ENCODE data around the gene IER2.
"Not testable (repeated sequence)": the region's sequence is repeated elsewhere in the genome, so short reads cannot be mapped to it uniquely, and the experiment has no call there.

The IER2 gene

GRCh38 chr19:13139633-13140311 is 10.4 kb upstream of the IER2 start:
- no peak for DNase-seq

GRCh38 chr19:13146763-13147563 is 3.2 kb upstream of the IER2 start:
- no peak for DNase-seq

- not testable (repeated sequence) for DNase-seq
Measured at GRCh38 chr19:13149173-13149627, 1.0 kb upstream of the IER2 start.

GRCh38 chr19:13149628-13150186 is 504 bp upstream of the IER2 start:
- peak; percentile 40 for DNase-seq

GRCh38 chr19:13150931-13151604 is 857 bp downstream of the IER2 start:
- DNase-seq: peak; percentile 35

- peak; percentile 96 for DNase-seq
Measured at GRCh38 chr19:13151605-13152355, 1.6 kb downstream of the IER2 start.

GRCh38 chr19:13152356-13152973 is 2.3 kb downstream of the IER2 start:
- no peak for DNase-seq

- DNase-seq: peak; percentile 95
Measured at GRCh38 chr19:13152974-13153568, 2.9 kb downstream of the IER2 start.

GRCh38 chr19:13153569-13154240 is 3.5 kb downstream of the IER2 start:
- peak; percentile 30 for DNase-seq

- peak; percentile 66 for DNase-seq
Measured at GRCh38 chr19:13154241-13154778, 4.1 kb downstream of the IER2 start.

- DNase-seq: peak; percentile 84
Measured at GRCh38 chr19:13154911-13155471, 4.8 kb downstream of the IER2 start.

- peak; percentile 69 for DNase-seq
Measured at GRCh38 chr19:13155472-13156359, 5.5 kb downstream of the IER2 start.

GRCh38 chr19:13159713-13160112 is 9.5 kb downstream of the IER2 start:
- no peak for DNase-seq

- no peak for DNase-seq
Measured at GRCh38 chr19:13160557-13160956, 10.3 kb downstream of the IER2 start.

- peak; percentile 87 for DNase-seq
Measured at GRCh38 chr19:13162724-13163608, 12.8 kb downstream of the IER2 start.

GRCh38 chr19:13163609-13164342 is 13.6 kb downstream of the IER2 start:
- peak; percentile 48 for DNase-seq

- DNase-seq: peak; percentile 34
Measured at GRCh38 chr19:13164343-13165161, 14.3 kb downstream of the IER2 start.
